Adrenal gland (tissue), 12 donors: Measurements from ENCODE around the gene ERCC5. TPM values are rescaled to one million over a fixed set of nuclear protein-coding genes. Genes with fewer than 3 reads are reported as not detected.
A peak's percentile ranks its signal among the peaks of the same experiment; 100 is the strongest.

Source experiments
- DNase-seq, 7 donors: peaks; one replicate each; pipeline ENCODE4 v3.0.0-alpha.2; 2019 to 2020
- H3K27ac ChIP-seq, 5 donors: fragments of 200-600 bp; sonication (generic) in 4 of 5; 1 replicate in 3 of 5; 2 replicates in 2 of 5; pipeline versions ENCODE4 v1.5.1 to v1.8.0; 2016 to 2020; ENCODE audit warnings: mild to moderate bottlenecking in 1 of 5
- H3K27me3 ChIP-seq: fragments of 200-600 bp; 2 replicates; pipeline ENCODE4 v1.8.0; 2021
- H3K36me3 ChIP-seq, 2 donors: fragments of 200-600 bp; replicated peaks in 1 of 2; 1 replicate in 1 of 2; 2 replicates in 1 of 2; pipeline versions ENCODE4 v1.5.1 to v1.8.0; 2018 to 2022
- H3K4me1 ChIP-seq, 2 donors: fragments of 200-600 bp; replicated peaks in 1 of 2; 1 replicate in 1 of 2; 2 replicates in 1 of 2; pipeline versions ENCODE4 v1.5.1 to v1.8.0; 2018 to 2021
- H3K4me3 ChIP-seq, 4 donors: fragments of 200-600 bp; sonication (generic) in 3 of 4; one replicate each; pipeline ENCODE4 v1.5.1; 2016 to 2018
- H3K9me3 ChIP-seq, 3 donors: fragments of 200-600 bp; sonication (generic) in 1 of 3; replicated peaks in 1 of 3; 1 replicate in 2 of 3; 2 replicates in 1 of 3; pipeline versions ENCODE4 v1.5.1 to v1.8.0; 2016 to 2021
- CTCF ChIP-seq, 6 experiments: fragments of 450-650 bp in 4 of 6; fragments of 200-600 bp in 2 of 6; sonication (generic) in 1 of 6; IDR thresholded peaks; 1 replicate in 5 of 6; 2 replicates in 1 of 6; pipeline versions ENCODE4 v1.5.1 to v1.8.0; 2016 to 2021; ENCODE audit warnings: antibody characterized with exemption in 6 of 6, mild to moderate bottlenecking in 2 of 6, moderate library complexity in 1 of 6
- POLR2A ChIP-seq, 2 donors: fragments of 450-650 bp; IDR thresholded peaks; one replicate each; pipeline ENCODE4 v1.6.1; 2017; ENCODE audit warnings: antibody characterized with exemption in 2 of 2, mild to moderate bottlenecking in 2 of 2, moderate library complexity in 1 of 2
- WGBS, 4 donors: extraction: QIAGEN DNeasy Blood & Tissue Kit in 2 of 4; methylation state at CpG; one replicate each; pipeline versions ENCODE4 v1.1.5 to v1.1.7; 2013 to 2017; 5-methylcytosine and 5-hydroxymethylcytosine counted together
- intact Hi-C, 2 donors: fragments of 100-400 bp; cut with DNase I; formaldehyde crosslinking; loops; one replicate each; pipeline versions ENCODE4 v1.14.1 to v1.15.0; 2022 to 2023
- polyA plus RNA-seq, 3 donors: library from polyadenylated mRNA; stranded (reverse); fragments of 200-250 nt in 2 of 3; fragments of 350-450 nt in 1 of 3; fragmentation: Illumina TruSeq in 1 of 3; extraction: RNeasy Lipid Tissue Mini Kit (QIAGEN cat#74804) in 1 of 3; gene quantifications; one replicate each; pipeline ENCODE4 v1.2.3, GENCODE V29; 2013 to 2014
- total RNA-seq, 9 donors: library from RNA; depleted of rRNA in 4 of 9; stranded (reverse); fragments of >200 nt in 4 of 9; fragments of 120-200 nt in 1 of 9; fragmentation: NEBNext Ultra II Directional in 1 of 9; extraction: Animal tissue kit (Norgen Biotek cat#: 25700) in 1 of 9; gene quantifications; one replicate each; pipeline versions ENCODE4 v1.1.0 to v1.2.4, GENCODE V29; 2013 to 2023
- donor health status: healthy with polysubstance abuse.
- donor health status: Bipolar disorder and iron deficiency.
- donor health status: DM: yes; HTN: yes; CAD: no.
- donor health status: DM: no; HTN: no; CAD: no.
- donor health status: DM: no; HTN: no; CAD: no.
- donor health status: DM: yes; HTN: yes; CAD: no.

ERCC5 gene
- total and polyA plus RNA-seq, 12 donors, result 37.8 to 185 (median 64.6) TPM

- peak overlapping the region; percentile 7 to 88 (median 83) for H3K27ac ChIP-seq
- no peaks in the 10 kb centered on the region for H3K36me3 ChIP-seq
- H3K27me3 ChIP-seq, result no peaks in the 10 kb centered on the region
- intact Hi-C loops, result no loop called here
- H3K9me3 ChIP-seq, result no peaks in the 10 kb centered on the region
- 1 to 5% (median 3%) methylated on average over 18 to 81 of the region's 81 CpGs for WGBS, 4 donors
- peak; percentile 75 to 86 (median 81) for DNase-seq
- peak overlapping the region; percentile 22 to 87 (median 58) for H3K4me3 ChIP-seq
- peaks cover 11 to 23% of the 10 kb centered on the region in 2 donors for H3K4me1 ChIP-seq
- TF ChIP-seq CTCF (IDR thresholded peaks at IDR 0.05) (peak; percentile 52 to 77 (median 67)), POLR2A (IDR thresholded peaks at IDR 0.05) (peak in 1 of 2 donors; percentile 46)
Measured at GRCh38 chr13:102800145-102801041, 45.4 kb upstream of the ERCC5 start.

DNA sequence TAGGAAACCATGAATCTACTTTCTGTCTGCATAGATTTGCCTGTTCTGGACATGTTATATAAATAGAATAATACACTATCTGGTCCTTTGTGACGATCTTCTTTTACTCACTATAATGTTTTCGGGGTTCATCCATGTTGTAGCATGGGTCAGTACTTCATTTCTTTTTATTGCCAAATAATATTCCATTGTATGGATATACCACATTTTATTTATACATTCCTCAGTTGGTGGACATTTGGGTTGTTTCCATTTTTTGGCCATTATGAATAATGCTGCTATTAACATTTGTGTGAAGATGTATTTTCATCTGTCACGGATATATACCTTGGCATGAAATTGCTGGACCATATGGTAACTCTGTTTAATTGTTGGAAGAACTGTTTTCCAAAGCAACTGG, 40.2 kb upstream of the ERCC5 start:
- no peak for DNase-seq
- TF ChIP-seq POLR2A (IDR thresholded peaks at IDR 0.05) (no peak), CTCF (IDR thresholded peaks at IDR 0.05) (no peak)
- intact Hi-C loops, result no loop called here
- H3K27ac ChIP-seq, result no peak overlapping the region
- H3K9me3 ChIP-seq, result no peaks in the 10 kb centered on the region
- no peaks in the 10 kb centered on the region for H3K36me3 ChIP-seq
- peaks cover 11 to 18% of the 10 kb centered on the region in 2 donors for H3K4me1 ChIP-seq
- H3K4me3 ChIP-seq, result no peak overlapping the region
- WGBS, 4 donors, result 94 to 97% (median 96%) methylated on average over 3 of the region's 3 CpGs
- no peaks in the 10 kb centered on the region for H3K27me3 ChIP-seq

DNA sequence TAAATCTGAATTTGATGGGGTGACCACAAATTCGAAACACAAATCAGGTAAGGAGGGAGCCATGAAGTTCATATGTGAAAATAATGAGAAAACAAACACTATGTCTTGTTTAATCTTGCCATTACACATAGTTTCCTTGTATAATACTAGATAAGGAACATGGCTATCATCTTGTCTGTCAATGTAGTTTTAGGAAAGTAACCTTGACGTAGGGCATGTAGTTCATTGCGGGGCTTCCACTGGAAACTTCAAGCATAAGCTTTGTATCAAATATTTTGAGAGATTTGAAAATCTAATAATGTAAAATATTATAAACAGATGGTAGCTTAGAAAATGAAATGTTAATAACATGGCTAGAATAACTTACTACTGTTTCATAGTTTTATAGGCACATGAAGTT, 38.1 kb upstream of the ERCC5 start:
- Histone ChIP-seq H3K4me3 (no peak overlapping the region), H3K27ac (no peak overlapping the region), H3K27me3 (no peaks in the 10 kb centered on the region), H3K36me3 (no peaks in the 10 kb centered on the region), H3K4me1 (no peaks in the 10 kb centered on the region), H3K9me3 (peaks cover 0 to 5% (median 0%) of the 10 kb centered on the region in 3 donors)
- 93 to 99% (median 96%) methylated on average over 3 of the region's 3 CpGs for WGBS, 4 donors
- no peak for TF ChIP-seq CTCF (IDR thresholded peaks at IDR 0.05)
- TF ChIP-seq POLR2A (IDR thresholded peaks at IDR 0.05), result no peak
- intact Hi-C loops, result no loop called here
- no peak for DNase-seq

GRCh38 chr13:102812611-102813287, 33.1 kb upstream of the ERCC5 start:
- no peaks in the 10 kb centered on the region for H3K36me3 ChIP-seq
- peaks cover 0 to 5% (median 0%) of the 10 kb centered on the region in 3 donors for H3K9me3 ChIP-seq
- peaks cover 0 to 12% of the 10 kb centered on the region in 2 donors for H3K4me1 ChIP-seq
- H3K27ac ChIP-seq, result no peak overlapping the region
- intact Hi-C loops, result no loop called here
- DNase-seq, result no peak
- no peaks in the 10 kb centered on the region for H3K27me3 ChIP-seq
- no peak overlapping the region for H3K4me3 ChIP-seq
- TF ChIP-seq POLR2A (IDR thresholded peaks at IDR 0.05) (no peak), CTCF (IDR thresholded peaks at IDR 0.05) (no peak)
